GM21786 (cell line): ENCODE data around the gene MBNL2.

Source experiments
- ATAC-seq: cut with Tn5 transposase; IDR thresholded peaks from one replicate; pipeline ENCODE4 v1.9.1; 2021; ENCODE audit not compliant: unreplicated experiment

Gene MBNL2

GRCh38 chr13:97295283-97296182 lies 73.4 kb downstream of the MBNL2 start:
- ATAC-seq: no peak

GRCh38 chr13:97296740-97297139 lies 74.6 kb downstream of the MBNL2 start:
- ATAC-seq: no peak

- ATAC-seq: no peak
Observed at GRCh38 chr13:97298816-97299215, 76.7 kb downstream of the MBNL2 start.

GRCh38 chr13:97300871-97301270 lies 78.7 kb downstream of the MBNL2 start:
- no peak for ATAC-seq

GRCh38 chr13:97301382-97302095 lies 79.4 kb downstream of the MBNL2 start:
- ATAC-seq: no peak

GRCh38 chr13:97302611-97303010 lies 80.5 kb downstream of the MBNL2 start:
- no peak for ATAC-seq

GRCh38 chr13:97306106-97306505 lies 84.0 kb downstream of the MBNL2 start:
- ATAC-seq: no peak

GRCh38 chr13:97306645-97307044 lies 84.5 kb downstream of the MBNL2 start:
- no peak for ATAC-seq

- no peak for ATAC-seq
Observed at GRCh38 chr13:97307118-97307881, 85.2 kb downstream of the MBNL2 start.

GRCh38 chr13:97307882-97308624 lies 85.9 kb downstream of the MBNL2 start:
- ATAC-seq: no peak

- no peak for ATAC-seq
Observed at GRCh38 chr13:97308735-97309429, 86.7 kb downstream of the MBNL2 start.

GRCh38 chr13:97310809-97311436 lies 88.8 kb downstream of the MBNL2 start:
- ATAC-seq: no peak

GRCh38 chr13:97311956-97312355 lies 89.8 kb downstream of the MBNL2 start:
- ATAC-seq: no peak

- ATAC-seq: no peak
Observed at GRCh38 chr13:97313551-97314260, 91.6 kb downstream of the MBNL2 start.

GRCh38 chr13:97316390-97316789 lies 94.3 kb downstream of the MBNL2 start:
- ATAC-seq: no peak

GRCh38 chr13:97317933-97318332 lies 95.8 kb downstream of the MBNL2 start:
- ATAC-seq: no peak

GRCh38 chr13:97318532-97318931 lies 96.4 kb downstream of the MBNL2 start:
- no peak for ATAC-seq

GRCh38 chr13:97319113-97319720 lies 97.1 kb downstream of the MBNL2 start:
- no peak for ATAC-seq

- ATAC-seq: no peak
Observed at GRCh38 chr13:97321101-97321500, 99.0 kb downstream of the MBNL2 start.
